SU-DHL-6 (cell line): ENCODE results near the gene BNIP5.

Source experiments
- H2AFZ ChIP-seq: fragments of 200-600 bp; sonication (generic); 2 replicates; pipeline ENCODE4 v1.6.1; 2014; ENCODE audit warnings: low read depth, mild to moderate bottlenecking, moderate library complexity, mixed read lengths, antibody characterized with exemption, low read length; ENCODE audit not compliant: severe bottlenecking
- H3F3A ChIP-seq: fragments of 200-600 bp; shearing (Covaris generic); 2 replicates; pipeline ENCODE4 v1.6.0; 2016; ENCODE audit warnings: antibody characterized with exemption, mild to moderate bottlenecking; ENCODE audit not compliant: insufficient read depth
- H3K27ac ChIP-seq: fragments of 200-600 bp; sonication (generic); 2 replicates; pipeline ENCODE4 v1.5.1; 2016; ENCODE audit warnings: low read depth, mild to moderate bottlenecking, low read length, moderate library complexity, mixed read lengths
- H3K27me3 ChIP-seq: fragments of 200-600 bp; sonication (generic), shearing (Covaris generic); 2 replicates; pipeline ENCODE4 v1.6.0; 2014; ENCODE audit warnings: mild to moderate bottlenecking, low read length
- H3K36me3 ChIP-seq: fragments of 200-600 bp; sonication (generic); 2 replicates; pipeline ENCODE4 v1.6.1; 2014; ENCODE audit warnings: mild to moderate bottlenecking, low read length, mixed read lengths
- H3K4me2 ChIP-seq: fragments of 300-600, 200-600 bp; shearing (Covaris generic), sonication (generic); 2 replicates; pipeline ENCODE4 v1.6.0; 2014; ENCODE audit warnings: low read length, low read depth, mild to moderate bottlenecking; ENCODE audit not compliant: poor library complexity, severe bottlenecking
- H3K4me3 ChIP-seq: fragments of 200-600 bp; sonication (generic); 2 replicates; pipeline ENCODE4 v1.5.1; 2014; ENCODE audit warnings: antibody characterized with exemption, low read length, mild to moderate bottlenecking, mixed read lengths; ENCODE audit not compliant: insufficient read depth, poor library complexity, severe bottlenecking
- H3K79me2 ChIP-seq: fragments of 200-600 bp; sonication (generic); 2 replicates; pipeline ENCODE4 v1.6.1; 2014; ENCODE audit warnings: mild to moderate bottlenecking, low read length, moderate library complexity; ENCODE audit not compliant: insufficient read depth
- H3K9ac ChIP-seq: fragments of 200-600 bp; sonication (generic); 2 replicates; pipeline ENCODE4 v1.7.0; 2014; ENCODE audit warnings: mild to moderate bottlenecking, low read length
- H3K9me2 ChIP-seq: fragments of 200-600 bp; sonication (generic); replicated peaks from 2 replicates; pipeline ENCODE4 v1.6.1; 2014; ENCODE audit warnings: low read length; ENCODE audit not compliant: insufficient read depth
- H3K9me3 ChIP-seq: fragments of 200-600 bp; sonication (generic); 2 replicates; pipeline ENCODE4 v1.6.1; 2014; ENCODE audit warnings: low read length, mixed read lengths; ENCODE audit not compliant: insufficient read depth
- H4K20me1 ChIP-seq: fragments of 200-600 bp; sonication (generic); 2 replicates; pipeline ENCODE4 v1.6.1; 2014; ENCODE audit warnings: low read depth, mild to moderate bottlenecking, antibody characterized with exemption, low read length, moderate library complexity, mixed read lengths
- EZH2phosphoT487 ChIP-seq: fragments of 200-600 bp; sonication (generic), shearing (Covaris generic); conservative IDR thresholded peaks from 2 replicates; pipeline ENCODE4 v1.6.1; 2018; ENCODE audit warnings: mild to moderate bottlenecking, antibody characterized with exemption, low read length, moderate library complexity, mixed read lengths
- TF ChIP-seq, protein P1 (sequence below): fragments of 200-600 bp; sonication (generic); IDR thresholded peaks from one replicate; pipeline ENCODE4 v1.5.1; 2017; ENCODE audit warnings: antibody characterized with exemption, mild to moderate bottlenecking, low read length, moderate library complexity; ENCODE audit not compliant: insufficient read depth, poor library complexity, severe bottlenecking

Gene BNIP5

DNA sequence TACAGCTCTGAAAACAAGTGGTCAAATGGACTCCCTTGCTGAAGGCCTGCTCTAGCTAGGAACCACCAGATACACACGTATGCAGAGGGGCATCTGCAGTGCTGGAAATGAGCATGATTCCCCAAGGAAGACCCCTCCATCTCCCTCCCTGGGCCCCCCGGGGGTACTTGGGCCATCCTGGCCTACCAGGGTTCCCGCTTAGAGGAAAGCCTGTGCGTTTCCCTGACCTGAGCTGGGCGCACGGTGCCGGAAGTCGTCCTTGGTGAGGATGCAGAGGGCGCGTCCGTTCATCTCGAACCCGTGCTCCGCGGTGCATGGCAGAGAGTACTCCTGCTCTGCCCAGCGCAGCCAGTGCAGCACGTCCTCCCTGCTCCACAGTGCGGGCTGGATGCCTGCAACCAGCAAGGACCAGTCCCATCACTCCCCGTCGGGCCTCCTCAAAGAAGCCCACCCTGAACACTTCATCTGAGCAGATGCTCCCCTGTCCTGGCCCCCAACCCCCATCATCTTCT lies 39.0 kb upstream of the BNIP5 start:
- no peaks in the 10 kb centered on the region for H3K9me3 ChIP-seq
- H3K36me3 ChIP-seq, result no peaks in the 10 kb centered on the region
- H3K27ac ChIP-seq, result no peak overlapping the region
- no peaks in the 10 kb centered on the region for H3K9me2 ChIP-seq
- no peak overlapping the region for H2AFZ ChIP-seq
- no peaks in the 10 kb centered on the region for H3K27me3 ChIP-seq
- TF ChIP-seq, protein P1, sequence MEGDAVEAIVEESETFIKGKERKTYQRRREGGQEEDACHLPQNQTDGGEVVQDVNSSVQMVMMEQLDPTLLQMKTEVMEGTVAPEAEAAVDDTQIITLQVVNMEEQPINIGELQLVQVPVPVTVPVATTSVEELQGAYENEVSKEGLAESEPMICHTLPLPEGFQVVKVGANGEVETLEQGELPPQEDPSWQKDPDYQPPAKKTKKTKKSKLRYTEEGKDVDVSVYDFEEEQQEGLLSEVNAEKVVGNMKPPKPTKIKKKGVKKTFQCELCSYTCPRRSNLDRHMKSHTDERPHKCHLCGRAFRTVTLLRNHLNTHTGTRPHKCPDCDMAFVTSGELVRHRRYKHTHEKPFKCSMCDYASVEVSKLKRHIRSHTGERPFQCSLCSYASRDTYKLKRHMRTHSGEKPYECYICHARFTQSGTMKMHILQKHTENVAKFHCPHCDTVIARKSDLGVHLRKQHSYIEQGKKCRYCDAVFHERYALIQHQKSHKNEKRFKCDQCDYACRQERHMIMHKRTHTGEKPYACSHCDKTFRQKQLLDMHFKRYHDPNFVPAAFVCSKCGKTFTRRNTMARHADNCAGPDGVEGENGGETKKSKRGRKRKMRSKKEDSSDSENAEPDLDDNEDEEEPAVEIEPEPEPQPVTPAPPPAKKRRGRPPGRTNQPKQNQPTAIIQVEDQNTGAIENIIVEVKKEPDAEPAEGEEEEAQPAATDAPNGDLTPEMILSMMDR, result no peak
- TF ChIP-seq EZH2phosphoT487, result no peak
- H4K20me1 ChIP-seq, result no peaks in the 10 kb centered on the region
- H3K9ac ChIP-seq, result no peak overlapping the region
- H3K4me2 ChIP-seq, result no peak overlapping the region
- H3K4me3 ChIP-seq, result no peak overlapping the region
- no peaks in the 10 kb centered on the region for H3F3A ChIP-seq
- H3K79me2 ChIP-seq, result no peaks in the 10 kb centered on the region

DNA sequence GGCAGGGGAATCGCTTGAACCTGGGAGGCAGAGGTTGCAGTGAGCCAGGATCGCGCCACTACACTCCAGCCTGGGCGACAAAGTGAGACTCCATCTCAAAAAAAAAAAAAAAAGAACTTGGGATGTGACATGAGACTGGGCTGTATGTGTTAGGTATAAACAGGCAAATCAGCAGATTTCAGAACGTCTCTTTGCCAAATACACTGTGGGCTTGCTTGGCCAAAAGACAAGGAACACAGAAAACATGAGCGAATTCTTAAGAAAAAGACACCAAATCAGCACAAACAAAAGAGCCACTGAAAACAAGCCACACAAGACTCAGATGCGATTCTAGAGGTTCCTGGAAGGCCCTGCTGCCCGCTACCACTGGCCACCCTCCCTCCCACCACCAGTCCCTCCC lies 38.3 kb upstream of the BNIP5 start:
- Histone ChIP-seq H3K4me2 (no peak overlapping the region), H3K9me2 (no peaks in the 10 kb centered on the region), H3K9me3 (no peaks in the 10 kb centered on the region), H3K36me3 (no peaks in the 10 kb centered on the region), H4K20me1 (no peaks in the 10 kb centered on the region), H3K27ac (no peak overlapping the region), H3K9ac (no peak overlapping the region), H3K27me3 (no peaks in the 10 kb centered on the region), H2AFZ (no peak overlapping the region), H3K4me3 (no peak overlapping the region), H3K79me2 (no peaks in the 10 kb centered on the region), H3F3A (no peaks in the 10 kb centered on the region)
- TF ChIP-seq, protein P1, result no peak
- TF ChIP-seq EZH2phosphoT487, result no peak

DNA sequence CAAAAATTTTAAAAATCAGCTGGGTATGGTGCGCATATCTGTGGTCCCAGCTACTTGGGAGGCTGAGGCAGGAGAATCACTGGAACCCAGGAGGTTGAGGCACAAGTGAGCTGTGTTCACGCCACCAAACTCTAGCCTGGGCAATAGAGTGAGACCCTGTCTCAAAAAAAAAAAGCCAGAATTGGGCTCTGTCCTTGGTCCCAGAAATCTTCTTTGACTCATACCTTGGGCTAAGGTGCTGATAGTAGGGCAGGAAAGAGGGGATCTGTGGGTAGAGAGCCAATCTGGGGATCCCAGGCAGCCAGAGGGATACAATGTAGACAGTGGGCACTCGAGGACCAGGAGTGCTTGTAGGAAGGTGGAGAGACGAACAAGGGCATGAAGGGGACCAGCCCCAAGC lies 37.5 kb upstream of the BNIP5 start:
- no peaks in the 10 kb centered on the region for H3K27me3 ChIP-seq
- no peaks in the 10 kb centered on the region for H3K9me3 ChIP-seq
- H3K4me2 ChIP-seq, result no peak overlapping the region
- no peaks in the 10 kb centered on the region for H3K79me2 ChIP-seq
- H3K36me3 ChIP-seq, result no peaks in the 10 kb centered on the region
- TF ChIP-seq EZH2phosphoT487, result no peak
- TF ChIP-seq, protein P1, result no peak
- H4K20me1 ChIP-seq, result no peaks in the 10 kb centered on the region
- H3K9ac ChIP-seq, result no peak overlapping the region
- H3K27ac ChIP-seq, result no peak overlapping the region
- H3K9me2 ChIP-seq, result no peaks in the 10 kb centered on the region
- H3K4me3 ChIP-seq, result no peak overlapping the region
- H3F3A ChIP-seq, result no peaks in the 10 kb centered on the region
- H2AFZ ChIP-seq, result no peak overlapping the region
